Neural cell (in vitro differentiated cells): ENCODE data around the gene SLC19A1. TPM values are rescaled to one million over a fixed set of nuclear protein-coding genes. Genes with fewer than 3 reads are reported as not detected.

Source experiments
- H2AFZ ChIP-seq: fragments of 200-600, 300-800 bp; sonication (generic), shearing (Covaris generic); 2 replicates; pipeline ENCODE4 v1.6.0; 2014; ENCODE audit warnings: low read depth, mild to moderate bottlenecking, antibody characterized with exemption, low read length, moderate library complexity
- H3F3A ChIP-seq: fragments of 200-600 bp; shearing (Covaris generic); 2 replicates; pipeline ENCODE4 v1.6.1; 2016; ENCODE audit warnings: mild to moderate bottlenecking, moderate library complexity, mixed read lengths, antibody characterized with exemption, low read length; ENCODE audit not compliant: insufficient read depth, poor library complexity, severe bottlenecking
- H3K27ac ChIP-seq: fragments of 200-600, 300-800 bp; sonication (generic), shearing (Covaris generic); 2 replicates; pipeline ENCODE4 v1.5.1; 2014; ENCODE audit warnings: mild to moderate bottlenecking, low read length, moderate library complexity
- H3K27me3 ChIP-seq: fragments of 300-800, 200-600 bp; sonication (generic), shearing (Covaris generic); 2 replicates; pipeline ENCODE4 v1.6.0; 2014; ENCODE audit warnings: mild to moderate bottlenecking, low read depth, low read length, moderate library complexity; ENCODE audit not compliant: insufficient read depth
- H3K36me3 ChIP-seq: fragments of 300-800, 200-600 bp; sonication (generic), shearing (Covaris generic); 2 replicates; pipeline ENCODE4 v1.5.1; 2014; ENCODE audit warnings: mild to moderate bottlenecking, antibody characterized with exemption, low read length, moderate library complexity; ENCODE audit not compliant: insufficient read depth
- H3K4me2 ChIP-seq: fragments of 300-800, 200-600 bp; sonication (generic), shearing (Covaris generic); 2 replicates; pipeline ENCODE4 v1.6.0; 2014; ENCODE audit warnings: mild to moderate bottlenecking, low read length
- H3K4me3 ChIP-seq: fragments of 300-800, 200-600 bp; sonication (generic), shearing (Covaris generic); 2 replicates; pipeline ENCODE4 v1.5.1; 2014; ENCODE audit warnings: mild to moderate bottlenecking, low read length, moderate library complexity
- H3K79me2 ChIP-seq: fragments of 200-600 bp; shearing (Covaris generic); replicated peaks from 2 replicates; pipeline ENCODE4 v1.6.0; 2014; ENCODE audit warnings: mild to moderate bottlenecking, low read length, moderate library complexity; ENCODE audit not compliant: insufficient read depth
- H3K9ac ChIP-seq: fragments of 300-800, 200-600 bp; sonication (generic), shearing (Covaris generic); 2 replicates; pipeline ENCODE4 v1.6.1; 2016; ENCODE audit warnings: mild to moderate bottlenecking, low read length, mixed read lengths
- H3K9me2 ChIP-seq: fragments of 200-600 bp; shearing (Covaris generic); 2 replicates; pipeline ENCODE4 v1.6.1; 2016; ENCODE audit warnings: mild to moderate bottlenecking, low read length, mixed read lengths; ENCODE audit not compliant: insufficient read depth
- H3K9me3 ChIP-seq: fragments of 200-600, 300-800 bp; sonication (generic), shearing (Covaris generic); 2 replicates; pipeline ENCODE4 v1.6.1; 2016; ENCODE audit warnings: mild to moderate bottlenecking, mixed run types, low read length, moderate library complexity, mixed read lengths
- H4K20me1 ChIP-seq: fragments of 200-600 bp; shearing (Covaris generic); 2 replicates; pipeline ENCODE4 v1.6.1; 2016; ENCODE audit warnings: mild to moderate bottlenecking, mixed run types; ENCODE audit not compliant: insufficient read depth
- CTCF ChIP-seq: fragments of 450-650 bp; IDR thresholded peaks from 2 replicates; pipeline ENCODE4 v1.5.1; 2014; ENCODE audit warnings: antibody characterized with exemption, mild to moderate bottlenecking, moderate library complexity; ENCODE audit not compliant: poor library complexity, severe bottlenecking
- EP300 ChIP-seq: fragments of 450-650 bp; conservative IDR thresholded peaks from 2 replicates; pipeline ENCODE4 v1.6.1; 2014; ENCODE audit warnings: antibody characterized with exemption, mild to moderate bottlenecking, moderate library complexity; ENCODE audit not compliant: poor library complexity, severe bottlenecking
- EZH2 ChIP-seq: fragments of 200-600, 300-800 bp; shearing (Covaris generic), sonication (generic); IDR thresholded peaks from 2 replicates; pipeline ENCODE4 v1.6.1; 2014; ENCODE audit warnings: antibody characterized with exemption, low read length, borderline replicate concordance, mild to moderate bottlenecking; ENCODE audit not compliant: insufficient read depth, poor library complexity, severe bottlenecking
- MXI1 ChIP-seq: fragments of 450-650 bp; conservative IDR thresholded peaks from 2 replicates; pipeline ENCODE4 v1.6.1; 2014; ENCODE audit warnings: antibody characterized with exemption, mild to moderate bottlenecking; ENCODE audit not compliant: poor library complexity, severe bottlenecking
- POLR2AphosphoS5 ChIP-seq: IDR thresholded peaks from 2 replicates; pipeline ENCODE4 v1.6.1; 2012
- RAD21 ChIP-seq: fragments of 450-650 bp; conservative IDR thresholded peaks from 2 replicates; pipeline ENCODE4 v1.6.1; 2014; ENCODE audit warnings: antibody characterized with exemption, mild to moderate bottlenecking, moderate library complexity
- REST ChIP-seq: IDR thresholded peaks from 2 replicates; pipeline ENCODE4 v1.6.1; 2012; ENCODE audit warnings: borderline replicate concordance
- SMC3 ChIP-seq: fragments of 450-650 bp; conservative IDR thresholded peaks from 2 replicates; pipeline ENCODE4 v1.6.1; 2014; ENCODE audit warnings: antibody characterized with exemption, mild to moderate bottlenecking, moderate library complexity; ENCODE audit not compliant: poor library complexity
- TAF1 ChIP-seq: IDR thresholded peaks from 2 replicates; pipeline ENCODE4 v1.6.1; 2012; ENCODE audit warnings: low read depth
- polyA plus RNA-seq: library from polyadenylated mRNA; depleted of rRNA; stranded (reverse); fragments of >200 nt; gene quantifications from 2 replicates; pipeline ENCODE4 v1.2.3, GENCODE V29; 2014

Gene SLC19A1
- polyA plus RNA-seq, 1 donor from 2014 or later: 2.9 TPM

GRCh38 chr21:45453308-45453950, 88.8 kb downstream of the SLC19A1 start:
- Histone ChIP-seq H3K79me2 (no peaks in the 10 kb centered on the region), H3K9ac (no peak overlapping the region), H3K27ac (no peak overlapping the region), H3F3A (no peaks in the 10 kb centered on the region), H4K20me1 (no peaks in the 10 kb centered on the region), H3K4me3 (no peak overlapping the region), H3K27me3 (no peaks in the 10 kb centered on the region), H3K9me2 (no peaks in the 10 kb centered on the region), H3K36me3 (no peaks in the 10 kb centered on the region), H3K4me2 (no peak overlapping the region), H3K9me3 (no peaks in the 10 kb centered on the region), H2AFZ (no peak overlapping the region)
- TF ChIP-seq TAF1: no peak
- TF ChIP-seq MXI1: no peak
- no peak for TF ChIP-seq EZH2
- no peak for TF ChIP-seq EP300
- TF ChIP-seq POLR2AphosphoS5: no peak
- TF ChIP-seq RAD21: no peak
- TF ChIP-seq CTCF: no peak
- no peak for TF ChIP-seq SMC3
- no peak for TF ChIP-seq REST

- H4K20me1 ChIP-seq: no peaks in the 10 kb centered on the region
- H3K9me2 ChIP-seq: no peaks in the 10 kb centered on the region
- H3K9me3 ChIP-seq: no peaks in the 10 kb centered on the region
- H2AFZ ChIP-seq: no peak overlapping the region
- H3K27ac ChIP-seq: no peak overlapping the region
- H3K27me3 ChIP-seq: no peaks in the 10 kb centered on the region
- H3F3A ChIP-seq: no peaks in the 10 kb centered on the region
- H3K4me3 ChIP-seq: no peak overlapping the region
- TF ChIP-seq MXI1: no peak
- no peak for TF ChIP-seq SMC3
- H3K79me2 ChIP-seq: no peaks in the 10 kb centered on the region
- H3K9ac ChIP-seq: no peak overlapping the region
- no peaks in the 10 kb centered on the region for H3K36me3 ChIP-seq
- H3K4me2 ChIP-seq: no peak overlapping the region
Measured at GRCh38 chr21:45452696-45453307, 89.4 kb downstream of the SLC19A1 start.
